ENCODE measurements around the gene DFFB. TPM values are rescaled to one million over a fixed set of nuclear protein-coding genes. Genes with fewer than 3 reads are reported as not detected.
"Not testable (repeated sequence)": the region's sequence is repeated elsewhere in the genome, so short reads cannot be mapped to it uniquely, and the experiment has no call there.

Gene DFFB
- total RNA-seq, 1 donor from 2014 or later: 4.4 TPM

DNA sequence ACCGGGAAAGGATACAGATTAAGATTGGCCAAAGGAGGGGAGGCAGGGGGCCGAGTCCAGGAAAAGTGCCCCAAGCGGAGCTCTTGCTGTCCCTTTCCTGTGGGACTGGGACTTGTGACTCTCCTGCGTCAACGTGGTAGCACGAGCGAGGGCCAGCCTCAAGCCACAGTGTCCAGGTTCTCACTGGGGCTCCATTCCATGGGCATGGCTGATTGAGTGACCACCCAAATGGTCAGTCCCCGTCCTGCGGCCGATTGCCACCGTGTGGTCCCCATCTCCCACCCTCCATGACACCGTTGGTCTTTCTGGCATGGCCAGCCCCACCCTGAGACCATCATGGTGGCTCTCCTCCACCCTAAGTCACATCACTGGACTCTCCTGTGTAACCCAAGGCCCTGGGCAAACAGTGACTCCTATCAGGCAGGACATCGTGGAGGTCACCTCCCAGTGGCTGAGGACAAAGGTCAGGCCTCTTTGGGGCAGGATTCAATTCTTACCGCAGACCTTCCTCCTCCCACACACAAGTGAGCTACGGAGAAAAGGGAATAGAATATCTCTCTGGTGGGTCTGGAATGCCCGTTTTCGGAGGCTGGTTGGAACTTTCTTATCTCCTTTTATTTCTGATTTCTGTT lies 51.7 kb downstream of the DFFB start:
- no peak for DNase-seq (ENCODE audit: low spot score)

DNA sequence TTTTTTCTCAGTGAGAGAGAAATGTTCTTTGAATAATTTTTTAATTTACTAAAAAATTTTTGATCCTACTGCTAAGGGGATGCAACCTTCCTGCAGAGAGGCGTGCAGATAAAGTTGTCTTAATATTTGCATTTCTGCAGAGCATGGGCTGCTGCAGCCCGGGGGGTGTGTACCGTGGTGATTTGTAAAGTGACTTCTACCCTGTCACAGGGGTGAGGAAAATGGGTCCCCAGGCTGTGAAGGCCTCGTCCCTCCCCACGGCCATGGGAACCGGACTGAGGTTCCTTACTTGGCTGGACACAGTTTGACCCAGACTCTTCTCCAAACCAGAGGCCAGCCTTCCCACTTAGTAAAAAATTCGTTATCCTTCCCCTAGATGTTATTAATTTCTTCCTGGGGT lies 52.3 kb downstream of the DFFB start:
- DNase-seq (ENCODE audit: low spot score): no peak

- no peak for DNase-seq (ENCODE audit: low spot score)
These were observed 52.9 kb downstream of the DFFB start for GRCh38 chr1:3910049-3910731.

GRCh38 chr1:3910857-3911845 lies 53.9 kb downstream of the DFFB start:
- DNase-seq (ENCODE audit: low spot score): no peak

GRCh38 chr1:3911981-3912808 lies 54.9 kb downstream of the DFFB start:
- DNase-seq (ENCODE audit: low spot score): no peak

- DNase-seq (ENCODE audit: low spot score): no peak
These were observed 55.8 kb downstream of the DFFB start for GRCh38 chr1:3912809-3913685.

GRCh38 chr1:3914331-3914851 lies 57.1 kb downstream of the DFFB start:
- DNase-seq (ENCODE audit: low spot score): no peak

GRCh38 chr1:3914911-3915310 lies 57.6 kb downstream of the DFFB start:
- no peak for DNase-seq (ENCODE audit: low spot score)

- DNase-seq (ENCODE audit: low spot score): no peak
These were observed 58.4 kb downstream of the DFFB start for GRCh38 chr1:3915551-3916121.

DNA sequence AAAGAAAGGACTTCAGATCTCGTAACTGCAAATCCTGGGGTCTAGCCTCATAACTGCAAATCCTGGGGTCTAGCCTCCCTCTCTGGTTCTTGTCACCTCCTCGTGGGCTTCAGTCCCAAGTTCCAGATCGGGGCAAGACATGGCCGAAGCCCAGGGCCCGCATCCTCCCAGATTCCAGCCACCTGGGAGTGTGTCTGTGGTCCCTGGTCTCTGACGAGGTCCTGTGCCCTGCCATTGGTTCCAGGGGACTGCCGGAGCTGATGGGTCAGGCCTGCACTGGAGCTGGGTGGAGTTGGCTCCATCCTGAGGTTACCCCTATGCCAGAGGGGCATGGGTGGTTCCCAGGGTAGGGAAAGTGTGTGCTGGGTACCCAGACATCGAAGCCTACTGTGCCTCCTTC lies 60.5 kb downstream of the DFFB start:
- DNase-seq (ENCODE audit: low spot score): no peak

DNA sequence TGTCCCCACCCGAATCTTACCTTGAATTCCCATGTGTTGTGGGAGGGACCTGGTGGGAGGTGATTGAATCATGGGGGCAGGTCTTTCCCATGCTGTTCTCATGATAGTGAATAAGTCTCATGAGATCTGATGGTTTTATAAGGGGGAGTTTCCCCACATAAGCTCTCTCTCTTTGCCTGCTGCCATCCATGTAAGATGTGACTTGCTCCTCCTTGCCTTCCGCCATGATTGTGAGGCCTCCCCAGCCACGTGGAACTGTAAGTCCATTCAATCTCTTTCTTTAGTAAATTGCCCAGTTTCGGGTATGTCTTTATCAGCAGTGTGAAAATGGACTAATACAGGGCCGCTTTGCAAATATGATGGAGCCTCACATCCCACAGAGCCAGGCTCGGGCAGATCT lies 61.1 kb downstream of the DFFB start:
- not testable (repeated sequence) for DNase-seq (ENCODE audit: low spot score)

DNA sequence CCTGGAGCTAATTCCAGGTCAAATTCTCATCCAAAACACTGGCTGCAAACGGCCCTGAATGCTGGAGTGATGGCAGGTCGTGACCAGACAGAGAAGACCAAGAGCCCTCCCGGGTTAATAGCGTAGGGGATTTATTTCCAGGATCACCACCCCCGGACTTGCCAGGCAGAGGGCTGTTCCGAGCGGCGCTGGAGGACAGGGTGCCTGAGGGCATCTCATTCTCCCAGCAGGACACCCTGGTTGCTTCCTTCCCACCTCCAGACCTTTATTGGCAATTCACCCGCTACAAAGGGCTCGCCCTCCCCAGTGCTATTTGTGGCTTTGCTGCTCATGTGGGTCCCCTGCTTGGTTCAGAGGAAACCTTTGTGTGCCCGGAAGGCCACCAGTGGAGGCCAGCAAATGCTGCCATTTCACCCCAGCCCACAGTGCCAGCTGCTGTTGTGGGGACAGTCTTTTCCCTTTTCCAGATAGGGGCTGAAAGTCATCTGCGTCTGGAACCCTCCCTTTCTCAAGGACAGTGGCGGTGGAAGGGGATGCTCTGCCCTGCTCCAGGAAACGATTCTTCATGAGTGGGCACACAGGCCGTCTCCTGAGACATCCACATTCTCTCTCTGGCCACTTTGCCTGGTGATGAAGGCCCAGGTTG lies 61.8 kb downstream of the DFFB start:
- no peak for DNase-seq (ENCODE audit: low spot score)

- no peak for DNase-seq (ENCODE audit: low spot score)
These were observed 62.4 kb downstream of the DFFB start for GRCh38 chr1:3919706-3920105.

- DNase-seq (ENCODE audit: low spot score): no peak
These were observed 64.5 kb downstream of the DFFB start for GRCh38 chr1:3921765-3922164.

- DNase-seq (ENCODE audit: low spot score): no peak
These were observed 65.0 kb downstream of the DFFB start for GRCh38 chr1:3922201-3922725.

- DNase-seq (ENCODE audit: low spot score): no peak
These were observed 65.6 kb downstream of the DFFB start for GRCh38 chr1:3922851-3923250.

GRCh38 chr1:3923378-3924185 lies 66.3 kb downstream of the DFFB start:
- no peak for DNase-seq (ENCODE audit: low spot score)

Measured in mesenteric fat pad (tissue), 1 donor.